WERI-Rb-1 (cell line): ENCODE data around the gene SIK3.

ENCODE experiments used
- DNase-seq: peaks from one replicate; pipeline ENCODE4 v3.0.0-alpha.2; 2020
- H3K27ac ChIP-seq: fragments of 250-450 bp; sonication (Bioruptor Pico); 2 replicates; pipeline ENCODE4 v1.5.1; 2020; ENCODE audit warnings: mild to moderate bottlenecking, moderate library complexity
- H3K27me3 ChIP-seq: fragments of 250-450 bp; sonication (Bioruptor Pico); 2 replicates; pipeline ENCODE4 v1.5.1; 2021; ENCODE audit warnings: mild to moderate bottlenecking, low read depth, moderate library complexity; ENCODE audit not compliant: insufficient read depth, severe bottlenecking
- H3K36me3 ChIP-seq: fragments of 250-450 bp; sonication (Bioruptor Pico); 2 replicates; pipeline ENCODE4 v1.5.1; 2020; ENCODE audit warnings: mild to moderate bottlenecking, moderate library complexity
- H3K4me3 ChIP-seq: 2 replicates; pipeline ENCODE4 v1.5.1; 2011; ENCODE audit warnings: low read depth, mild to moderate bottlenecking, control low read depth, low read length
- H3K9me3 ChIP-seq: fragments of 250-450 bp; sonication (Bioruptor Pico); 2 replicates; pipeline ENCODE4 v1.5.1; 2021; ENCODE audit warnings: mild to moderate bottlenecking, moderate library complexity; ENCODE audit not compliant: severe bottlenecking
- TF ChIP-seq, protein P1 (sequence below): IDR thresholded peaks from 2 replicates; pipeline ENCODE4 v1.5.1; 2011; ENCODE audit warnings: low read depth, mild to moderate bottlenecking, control low read depth, inconsistent platforms, low read length

The SIK3 gene

DNA sequence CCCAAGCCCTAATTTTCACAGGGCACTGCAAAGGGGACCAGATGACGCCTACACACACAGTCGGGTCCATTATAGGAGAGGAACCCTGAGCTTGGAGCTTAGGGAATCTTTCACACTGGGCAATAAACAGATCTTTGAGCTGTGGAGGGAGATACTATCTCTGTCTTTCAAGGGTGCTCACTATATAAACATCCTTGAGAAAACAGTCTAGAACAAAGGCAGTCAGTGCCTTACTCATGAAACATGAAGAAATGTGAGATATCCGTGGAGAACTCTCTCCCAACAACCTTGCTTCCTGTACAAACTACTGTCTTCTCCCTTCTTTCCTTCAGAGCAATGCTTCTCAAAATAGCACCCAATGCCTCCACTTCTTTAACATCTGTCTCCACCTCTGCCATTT lies 151.8 kb downstream of the SIK3 start:
- TF ChIP-seq, protein P1, sequence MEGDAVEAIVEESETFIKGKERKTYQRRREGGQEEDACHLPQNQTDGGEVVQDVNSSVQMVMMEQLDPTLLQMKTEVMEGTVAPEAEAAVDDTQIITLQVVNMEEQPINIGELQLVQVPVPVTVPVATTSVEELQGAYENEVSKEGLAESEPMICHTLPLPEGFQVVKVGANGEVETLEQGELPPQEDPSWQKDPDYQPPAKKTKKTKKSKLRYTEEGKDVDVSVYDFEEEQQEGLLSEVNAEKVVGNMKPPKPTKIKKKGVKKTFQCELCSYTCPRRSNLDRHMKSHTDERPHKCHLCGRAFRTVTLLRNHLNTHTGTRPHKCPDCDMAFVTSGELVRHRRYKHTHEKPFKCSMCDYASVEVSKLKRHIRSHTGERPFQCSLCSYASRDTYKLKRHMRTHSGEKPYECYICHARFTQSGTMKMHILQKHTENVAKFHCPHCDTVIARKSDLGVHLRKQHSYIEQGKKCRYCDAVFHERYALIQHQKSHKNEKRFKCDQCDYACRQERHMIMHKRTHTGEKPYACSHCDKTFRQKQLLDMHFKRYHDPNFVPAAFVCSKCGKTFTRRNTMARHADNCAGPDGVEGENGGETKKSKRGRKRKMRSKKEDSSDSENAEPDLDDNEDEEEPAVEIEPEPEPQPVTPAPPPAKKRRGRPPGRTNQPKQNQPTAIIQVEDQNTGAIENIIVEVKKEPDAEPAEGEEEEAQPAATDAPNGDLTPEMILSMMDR, result no peak
- no peaks in the 10 kb centered on the region; the same call in 1 of the 2 replicates for H3K36me3 ChIP-seq

DNA sequence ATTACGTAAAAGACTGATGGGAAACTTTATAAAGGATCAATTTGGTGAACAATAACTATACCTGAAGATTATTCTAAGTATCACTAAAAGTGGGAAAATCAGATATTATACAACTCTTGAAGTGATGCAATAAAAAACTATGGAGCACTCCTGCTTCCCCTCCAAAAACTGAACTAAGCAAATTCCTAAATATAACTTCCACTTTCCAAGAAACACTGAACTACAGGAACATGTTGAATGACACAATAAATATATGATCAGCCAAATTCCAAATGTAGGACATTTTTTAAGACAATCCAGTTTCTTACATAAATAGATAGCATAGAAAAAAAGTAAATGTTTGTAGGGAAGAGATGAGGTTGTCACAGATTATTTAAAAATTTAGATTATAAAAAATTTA lies 158.7 kb downstream of the SIK3 start:
- DNase-seq, result no peak
- H3K27ac ChIP-seq, result no peak overlapping the region
- H3K36me3 ChIP-seq, result no peaks in the 10 kb centered on the region; the same call in 1 of the 2 replicates
- no peaks in the 10 kb centered on the region for H3K9me3 ChIP-seq
- H3K27me3 ChIP-seq, result no peaks in the 10 kb centered on the region
- no peak overlapping the region for H3K4me3 ChIP-seq
- TF ChIP-seq, protein P1, result no peak

More for the DNA sequence above, 151.8 kb downstream of the SIK3 start:
- H3K27me3 ChIP-seq, result no peaks in the 10 kb centered on the region
- no peak overlapping the region for H3K4me3 ChIP-seq
- H3K27ac ChIP-seq, result no peak overlapping the region
- DNase-seq, result no peak
- no peaks in the 10 kb centered on the region for H3K9me3 ChIP-seq

DNA sequence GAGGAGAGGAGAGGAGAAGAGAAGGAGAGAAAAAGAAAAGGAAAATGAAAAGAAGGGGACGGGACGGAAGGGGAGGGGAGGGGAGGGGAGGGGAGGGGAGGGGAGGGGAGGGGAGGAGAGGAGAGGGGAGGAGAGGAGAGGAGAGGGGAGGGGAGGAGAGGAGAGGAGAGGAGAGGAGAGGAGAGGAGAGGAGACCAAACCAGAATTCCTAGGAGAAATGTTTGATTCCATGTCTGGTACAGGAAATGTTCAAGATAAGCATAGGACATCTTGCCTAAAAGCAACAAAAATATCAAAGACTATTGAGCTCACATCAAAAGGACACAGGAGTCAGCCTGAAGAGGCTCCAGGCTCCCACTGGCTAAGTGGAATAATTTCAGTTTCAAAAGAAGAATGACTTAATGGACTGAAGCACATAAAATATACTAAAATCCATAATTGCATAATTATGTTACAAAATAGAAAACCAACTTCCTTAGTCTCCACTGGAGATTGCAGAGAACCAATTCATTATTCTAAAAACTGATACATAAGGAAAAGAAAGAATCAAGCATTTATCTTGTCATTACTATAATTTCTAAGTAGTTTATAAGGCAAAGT lies 159.7 kb downstream of the SIK3 start:
- TF ChIP-seq, protein P1, result no peak
- no peak overlapping the region for H3K27ac ChIP-seq
- no peaks in the 10 kb centered on the region for H3K9me3 ChIP-seq
- no peak for DNase-seq
- H3K27me3 ChIP-seq, result no peaks in the 10 kb centered on the region
- no peak overlapping the region for H3K4me3 ChIP-seq
- H3K36me3 ChIP-seq, result no peaks in the 10 kb centered on the region; the same call in 1 of the 2 replicates

DNA sequence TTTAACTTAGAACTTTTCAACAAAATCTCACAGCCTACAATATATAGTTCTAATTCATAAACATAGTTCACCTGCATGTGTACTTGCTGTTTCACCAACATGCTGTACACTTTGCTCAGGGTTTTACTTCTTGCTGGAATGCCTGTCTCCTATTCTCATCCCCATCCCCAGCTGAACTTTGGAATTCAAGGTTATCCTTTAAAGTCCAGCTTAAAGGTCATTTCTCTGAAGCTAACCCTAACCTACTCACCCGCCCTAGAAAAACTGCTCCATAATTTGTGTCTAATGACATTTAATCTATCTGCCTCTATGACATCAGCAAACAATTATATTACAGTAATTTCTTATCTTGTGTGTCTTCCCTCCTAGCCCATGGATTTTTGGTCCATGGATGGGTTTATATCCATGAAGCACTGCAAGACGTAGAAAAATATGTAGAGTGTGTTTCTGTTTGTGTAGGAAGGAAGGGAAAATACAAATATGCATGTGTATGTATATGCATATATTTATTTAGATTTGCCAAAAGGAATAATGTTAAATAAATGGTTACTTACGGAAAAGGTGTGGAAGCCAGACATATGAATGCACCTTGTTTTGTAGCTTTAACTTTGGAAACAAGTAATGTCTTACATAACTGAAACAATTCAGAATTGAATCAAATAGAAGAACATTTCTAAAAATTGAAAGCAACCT lies 161.3 kb downstream of the SIK3 start:
- no peaks in the 10 kb centered on the region for H3K9me3 ChIP-seq
- TF ChIP-seq, protein P1, result no peak
- H3K27ac ChIP-seq, result no peak overlapping the region
- no peak for DNase-seq
- H3K4me3 ChIP-seq, result no peak overlapping the region
- H3K27me3 ChIP-seq, result no peaks in the 10 kb centered on the region
- H3K36me3 ChIP-seq, result no peaks in the 10 kb centered on the region; the same call in 1 of the 2 replicates

DNA sequence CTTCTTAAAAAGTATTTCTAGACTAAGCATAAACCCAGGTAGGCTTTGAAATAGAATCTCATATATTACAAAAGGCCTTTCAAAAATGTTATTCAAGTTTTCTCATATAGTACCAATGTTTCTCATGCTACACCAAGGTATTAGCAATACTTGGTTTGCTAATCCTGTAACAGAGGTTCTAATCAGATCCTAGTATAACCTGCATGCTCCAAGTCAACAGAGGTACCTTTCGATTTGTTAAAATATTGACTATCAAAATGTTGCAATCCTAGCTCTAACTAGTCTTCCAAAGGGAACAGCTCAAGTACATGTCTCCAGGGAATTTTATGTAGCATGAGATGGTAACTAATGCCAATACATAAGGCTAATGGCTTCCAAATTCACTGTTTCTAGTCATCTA lies 162.7 kb downstream of the SIK3 start:
- H3K36me3 ChIP-seq, result no peaks in the 10 kb centered on the region
- H3K4me3 ChIP-seq, result no peak overlapping the region
- TF ChIP-seq, protein P1, result no peak
- DNase-seq, result no peak
- H3K27me3 ChIP-seq, result no peaks in the 10 kb centered on the region
- no peak overlapping the region for H3K27ac ChIP-seq
- no peaks in the 10 kb centered on the region for H3K9me3 ChIP-seq

DNA sequence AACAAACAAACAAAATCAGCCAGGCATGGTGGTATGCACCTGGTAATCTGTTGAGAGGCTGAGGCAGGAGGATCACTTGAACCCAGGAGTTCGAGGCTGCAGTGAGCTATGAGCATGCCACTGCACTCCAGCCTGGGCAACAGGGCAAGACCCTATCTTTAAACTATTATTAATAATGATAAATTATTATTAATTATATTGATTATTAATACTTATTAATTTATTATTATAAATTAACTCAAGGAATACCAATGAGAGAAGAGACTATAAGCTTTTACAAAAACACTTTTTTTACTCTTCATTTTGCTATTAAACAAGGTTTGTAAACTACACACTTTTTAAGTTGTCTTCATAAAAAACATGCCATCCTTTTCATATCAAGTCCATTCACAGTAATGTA lies 163.1 kb downstream of the SIK3 start:
- H3K4me3 ChIP-seq, result no peak overlapping the region
- TF ChIP-seq, protein P1, result no peak
- H3K27ac ChIP-seq, result no peak overlapping the region
- H3K27me3 ChIP-seq, result no peaks in the 10 kb centered on the region
- H3K9me3 ChIP-seq, result no peaks in the 10 kb centered on the region
- no peaks in the 10 kb centered on the region for H3K36me3 ChIP-seq
- DNase-seq, result no peak
